CD14-positive monocyte (primary cell): ENCODE data around the gene HAL. TPM values are rescaled to one million over a fixed set of nuclear protein-coding genes. Genes with fewer than 3 reads are reported as not detected.

Source experiments
- DNase-seq, 3 donors: peaks; one replicate each; pipeline ENCODE4 v3.0.0-alpha.2; 2011 to 2022
- H2AFZ ChIP-seq: 2 replicates; pipeline ENCODE4 v1.6.0; 2012; ENCODE audit warnings: mild to moderate bottlenecking, low read depth, low read length, inconsistent platforms; ENCODE audit not compliant: insufficient read depth, poor library complexity, severe bottlenecking
- H3K27ac ChIP-seq, 2 donors: 1 replicate in 1 of 2; 2 replicates in 1 of 2; pipeline ENCODE4 v1.5.1; 2012 to 2013; ENCODE audit warnings: low read length in 2 of 2, control low read depth in 1 of 2, inconsistent platforms in 1 of 2, low read depth in 1 of 2, mild to moderate bottlenecking in 1 of 2
- H3K27me3 ChIP-seq, 2 donors: one replicate each; pipeline versions ENCODE4 v1.6.0 to v1.6.1; 2011 to 2013; ENCODE audit warnings: low read length in 2 of 2; ENCODE audit not compliant: control insufficient read depth in 2 of 2, insufficient read depth in 2 of 2
- H3K36me3 ChIP-seq, 2 donors: replicated peaks in 1 of 2; 1 replicate in 1 of 2; 2 replicates in 1 of 2; pipeline versions ENCODE4 v1.5.1 to v1.6.1; 2012 to 2013; ENCODE audit warnings: low read length in 2 of 2, control low read depth in 1 of 2, inconsistent platforms in 1 of 2, mild to moderate bottlenecking in 1 of 2; ENCODE audit not compliant: insufficient read depth in 2 of 2, control insufficient read depth in 1 of 2
- H3K4me1 ChIP-seq, 2 donors: 1 replicate in 1 of 2; 2 replicates in 1 of 2; pipeline versions ENCODE4 v1.5.1 to v1.6.1; 2012 to 2013; ENCODE audit warnings: low read length in 2 of 2, control low read depth in 1 of 2, inconsistent platforms in 1 of 2, mild to moderate bottlenecking in 1 of 2, moderate library complexity in 1 of 2; ENCODE audit not compliant: insufficient read depth in 2 of 2, control insufficient read depth in 1 of 2
- H3K4me2 ChIP-seq: replicated peaks from 2 replicates; pipeline ENCODE3; 2012; ENCODE audit warnings: low read length, moderate library complexity, mild to moderate bottlenecking; ENCODE audit not compliant: poor library complexity, severe bottlenecking; ENCODE audit errors: extremely low read depth
- H3K4me3 ChIP-seq, 3 experiments: fragments of 200-600 bp in 1 of 3; sonication (generic) in 1 of 3; replicated peaks in 1 of 3; 1 replicate in 2 of 3; 2 replicates in 1 of 3; pipeline ENCODE4 v1.5.1; 2011 to 2013; ENCODE audit warnings: low read length in 3 of 3, mild to moderate bottlenecking in 3 of 3, control low read depth in 2 of 3, low read depth in 2 of 3, inconsistent platforms in 1 of 3, moderate library complexity in 1 of 3
- H3K79me2 ChIP-seq: 2 replicates; pipeline ENCODE4 v1.6.0; 2012; ENCODE audit warnings: mild to moderate bottlenecking, control low read depth, inconsistent platforms, low read length, moderate library complexity; ENCODE audit not compliant: insufficient read depth
- H3K9ac ChIP-seq: 2 replicates; pipeline ENCODE4 v1.6.0; 2017; ENCODE audit warnings: low read length, mild to moderate bottlenecking; ENCODE audit not compliant: insufficient read depth, poor library complexity, severe bottlenecking
- H3K9me3 ChIP-seq, 2 donors: replicated peaks in 1 of 2; 1 replicate in 1 of 2; 2 replicates in 1 of 2; pipeline versions ENCODE4 v1.5.1 to v1.6.1; 2012 to 2013; ENCODE audit warnings: low read length in 2 of 2, control low read depth in 1 of 2; ENCODE audit not compliant: control insufficient read depth in 1 of 2, insufficient read depth in 1 of 2
- H4K20me1 ChIP-seq: 2 replicates; pipeline ENCODE4 v1.6.0; 2012; ENCODE audit warnings: mild to moderate bottlenecking, low read length, control low read depth, moderate library complexity; ENCODE audit not compliant: insufficient read depth
- H3K27ac Mint-ChIP-seq, 7 donors: one replicate each; pipeline ENCODE4 v1.8.0; 2020; ENCODE audit warnings: mild to moderate bottlenecking in 7 of 7, mixed read lengths in 7 of 7, moderate library complexity in 6 of 7, inconsistent platforms in 2 of 7
- H3K27me3 Mint-ChIP-seq, 3 donors: one replicate each; pipeline ENCODE4 v1.8.0; 2021 to 2022; ENCODE audit warnings: low read depth in 3 of 3, mild to moderate bottlenecking in 3 of 3, mixed read lengths in 3 of 3, moderate library complexity in 3 of 3, inconsistent platforms in 1 of 3
- H3K36me3 Mint-ChIP-seq, 2 donors: one replicate each; pipeline ENCODE4 v1.8.0; 2020; ENCODE audit warnings: mixed read lengths in 2 of 2, inconsistent platforms in 1 of 2, mild to moderate bottlenecking in 1 of 2
- H3K4me1 Mint-ChIP-seq: one replicate; pipeline ENCODE4 v1.8.0; 2020; ENCODE audit warnings: mild to moderate bottlenecking, mixed read lengths
- H3K4me3 Mint-ChIP-seq, 2 donors: one replicate each; pipeline ENCODE4 v1.8.0; 2020; ENCODE audit warnings: mild to moderate bottlenecking in 2 of 2, mixed read lengths in 2 of 2, moderate library complexity in 1 of 2
- H3K9me3 Mint-ChIP-seq, 7 donors: one replicate each; pipeline ENCODE4 v1.8.0; 2020 to 2022; ENCODE audit warnings: mixed read lengths in 7 of 7, mild to moderate bottlenecking in 6 of 7, moderate library complexity in 6 of 7, inconsistent platforms in 2 of 7
- WGBS: methylation state at CpG from one replicate; pipeline ENCODE4 v1.1.5; 2013; ENCODE audit warnings: missing lambda C conversion rate; ENCODE audit not compliant: insufficient coverage; 5-methylcytosine and 5-hydroxymethylcytosine counted together
- intact Hi-C, 2 donors: fragments of 100-400 bp; cut with micrococcal nuclease; formaldehyde crosslinking; loops; one replicate each; pipeline versions ENCODE4 v1.15.0 to v1.15.1; 2023
- polyA plus RNA-seq, 3 donors: library from polyadenylated mRNA; depleted of rRNA in 1 of 3; unstranded in 2 of 3; stranded (reverse) in 1 of 3; fragments of 300-500 nt in 2 of 3; fragments of >200 nt in 1 of 3; fragmentation: Illumina TruSeq in 2 of 3; gene quantifications; 1 replicate in 2 of 3; 2 replicates in 1 of 3; pipeline ENCODE4 v1.2.3, GENCODE V29; 2012 to 2021
- TF ChIP-seq, protein P1 (sequence below): fragments of 200-600 bp; IDR thresholded peaks from one replicate; pipeline ENCODE4 v1.8.0; 2022; ENCODE audit warnings: antibody characterized with exemption, mild to moderate bottlenecking

HAL gene
- polyA plus RNA-seq, 3 donors: 28.0 to 42.0 (median 29.2) TPM

DNA sequence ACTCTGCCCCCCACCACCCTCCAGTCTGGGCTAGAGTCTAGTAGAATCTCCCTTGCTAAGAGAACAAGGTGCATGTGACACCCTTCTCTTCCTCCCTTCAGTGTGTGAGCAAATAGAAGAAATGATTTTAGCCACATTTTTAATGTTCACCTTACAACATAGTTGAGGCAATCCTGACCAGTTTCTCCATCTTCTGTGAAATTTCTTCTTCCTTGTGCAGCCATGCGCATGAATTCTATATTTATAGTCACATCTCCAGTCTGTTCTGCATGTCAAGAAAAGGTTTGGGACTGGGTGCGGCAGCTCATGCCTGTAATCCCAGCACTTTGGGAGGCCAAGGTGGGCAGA, 48.8 kb upstream of the HAL start:
- Histone ChIP-seq H2AFZ (no peak overlapping the region), H3K4me2 (peak overlapping the region; percentile 45), H4K20me1 (no peaks in the 10 kb centered on the region), H3K9me3 (no peaks in the 10 kb centered on the region), H3K36me3 (no peaks in the 10 kb centered on the region), H3K27ac (peak overlapping the region; percentile 87 to 88), H3K27me3 (no peaks in the 10 kb centered on the region), H3K4me3 (peak overlapping the region in 1 of 3 experiments; percentile 39), H3K9ac (no peak overlapping the region), H3K4me1 (peaks cover 66 to 74% of the 10 kb centered on the region in 2 donors), H3K79me2 (no peaks in the 10 kb centered on the region)
- TF ChIP-seq, protein P1, sequence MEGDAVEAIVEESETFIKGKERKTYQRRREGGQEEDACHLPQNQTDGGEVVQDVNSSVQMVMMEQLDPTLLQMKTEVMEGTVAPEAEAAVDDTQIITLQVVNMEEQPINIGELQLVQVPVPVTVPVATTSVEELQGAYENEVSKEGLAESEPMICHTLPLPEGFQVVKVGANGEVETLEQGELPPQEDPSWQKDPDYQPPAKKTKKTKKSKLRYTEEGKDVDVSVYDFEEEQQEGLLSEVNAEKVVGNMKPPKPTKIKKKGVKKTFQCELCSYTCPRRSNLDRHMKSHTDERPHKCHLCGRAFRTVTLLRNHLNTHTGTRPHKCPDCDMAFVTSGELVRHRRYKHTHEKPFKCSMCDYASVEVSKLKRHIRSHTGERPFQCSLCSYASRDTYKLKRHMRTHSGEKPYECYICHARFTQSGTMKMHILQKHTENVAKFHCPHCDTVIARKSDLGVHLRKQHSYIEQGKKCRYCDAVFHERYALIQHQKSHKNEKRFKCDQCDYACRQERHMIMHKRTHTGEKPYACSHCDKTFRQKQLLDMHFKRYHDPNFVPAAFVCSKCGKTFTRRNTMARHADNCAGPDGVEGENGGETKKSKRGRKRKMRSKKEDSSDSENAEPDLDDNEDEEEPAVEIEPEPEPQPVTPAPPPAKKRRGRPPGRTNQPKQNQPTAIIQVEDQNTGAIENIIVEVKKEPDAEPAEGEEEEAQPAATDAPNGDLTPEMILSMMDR: no peak
- intact Hi-C loops: loop anchor here in 1 of 2 donors (10.0 kb wide), 1 partner anchor 360 kb away; the partner anchor contains the start of gene CDK17
- peak overlapping the region; percentile 88 to 99 (median 97) for H3K27ac Mint-ChIP-seq
- H3K36me3 Mint-ChIP-seq: no peaks in the 10 kb centered on the region
- H3K4me1 Mint-ChIP-seq: peaks cover 72% of the 10 kb centered on the region
- H3K4me3 Mint-ChIP-seq: peak overlapping the region; percentile 1 to 22
- H3K27me3 Mint-ChIP-seq: peaks cover 0 to 3% (median 2%) of the 10 kb centered on the region in 3 donors
- peaks cover 0 to 6% (median 0%) of the 10 kb centered on the region in 7 donors for H3K9me3 Mint-ChIP-seq
- WGBS: 38% methylated on average over 2 of the region's 2 CpGs
- peak in 2 of 3 donors; percentile 31 to 60 for DNase-seq

DNA sequence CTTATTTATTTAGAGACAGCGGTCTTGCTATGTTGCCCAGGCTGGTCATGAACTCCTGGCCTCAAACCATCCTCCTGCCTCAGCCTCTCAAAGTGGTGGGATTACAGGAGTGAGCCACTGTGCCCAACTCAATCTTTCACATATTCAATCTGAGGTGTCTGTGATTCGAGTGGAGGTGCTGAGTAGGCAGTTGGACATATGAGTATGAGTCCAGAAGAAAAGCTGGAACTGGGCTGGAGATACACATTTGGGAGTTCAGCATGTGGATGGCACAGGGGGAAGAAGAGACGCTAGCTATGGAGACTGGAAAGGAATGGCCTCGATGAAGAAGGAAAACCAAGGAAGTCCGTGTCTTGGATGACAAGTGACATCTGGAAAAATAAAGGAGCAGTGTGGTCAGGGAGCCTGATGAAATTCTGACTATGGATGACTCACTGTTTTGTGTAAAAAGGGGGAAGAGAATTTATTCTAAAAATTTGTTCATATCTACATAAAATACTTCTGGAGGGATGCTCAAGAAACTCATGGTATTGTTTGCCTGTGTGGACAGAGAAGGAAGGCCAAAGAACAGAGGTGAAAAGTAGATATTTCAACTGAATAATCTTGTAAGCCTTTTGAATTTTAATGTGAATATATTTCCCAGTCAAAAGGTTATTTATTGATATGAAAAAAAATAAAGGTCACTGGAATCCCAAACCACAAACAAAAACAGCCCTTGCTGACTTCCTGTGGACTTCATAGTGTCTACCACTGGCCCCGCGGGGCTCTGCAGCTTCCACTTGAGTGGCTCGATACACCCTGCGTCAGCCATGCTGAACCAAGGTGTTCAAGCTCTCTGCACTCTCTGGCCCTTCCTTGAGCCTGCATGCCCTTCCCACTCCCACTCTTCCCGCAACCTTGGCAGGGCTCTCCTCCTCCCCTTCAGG, 48.1 kb upstream of the HAL start:
- intact Hi-C loops: loop anchor here in 1 of 2 donors (10.0 kb wide), 1 partner anchor 361 kb away; the partner anchor contains the start of gene CDK17
- DNase-seq: peak in 2 of 3 donors; percentile 74 to 78
- 34% methylated on average over 8 of the region's 10 CpGs for WGBS
- Mint-ChIP-seq H3K27me3 (peaks cover 0 to 3% (median 2%) of the 10 kb centered on the region in 3 donors), H3K9me3 (peaks cover 0 to 9% (median 0%) of the 10 kb centered on the region in 7 donors), H3K4me1 (peaks cover 73% of the 10 kb centered on the region), H3K36me3 (no peaks in the 10 kb centered on the region), H3K27ac (peak overlapping the region; percentile 88 to 99 (median 97)), H3K4me3 (peak overlapping the region; percentile 3 to 71)
- Histone ChIP-seq H3K27ac (peak overlapping the region; percentile 87 to 88), H3K4me2 (peak overlapping the region; percentile 45), H3K4me3 (peak overlapping the region in 1 of 3 experiments; percentile 39), H3K4me1 (peaks cover 64 to 74% of the 10 kb centered on the region in 2 donors), H4K20me1 (no peaks in the 10 kb centered on the region), H3K36me3 (no peaks in the 10 kb centered on the region), H2AFZ (no peak overlapping the region), H3K27me3 (no peaks in the 10 kb centered on the region), H3K9me3 (no peaks in the 10 kb centered on the region), H3K9ac (no peak overlapping the region), H3K79me2 (no peaks in the 10 kb centered on the region)
- TF ChIP-seq, protein P1: no peak
